Measurements from ENCODE around the gene SLC9A1.
"Not testable (repeated sequence)": the region's sequence is repeated elsewhere in the genome, so short reads cannot be mapped to it uniquely, and the experiment has no call there.

Gene SLC9A1

GRCh38 chr1:27154991-27155781 lies at the start of gene SLC9A1:
Gene SLC9A1, minus strand, starts transcription at chr1:27155125. Its CDS starts 791 bp downstream, at chr1:27154334.
- no peak for DNase-seq

- no peak for DNase-seq
Measured at GRCh38 chr1:27203946-27204345, 49.0 kb upstream of the SLC9A1 start.

GRCh38 chr1:27201295-27201694 lies 46.4 kb upstream of the SLC9A1 start:
- no peak for DNase-seq

GRCh38 chr1:27193194-27193593 lies 38.3 kb upstream of the SLC9A1 start:
- no peak for DNase-seq

- DNase-seq: no peak
Measured at GRCh38 chr1:27192039-27192529, 37.2 kb upstream of the SLC9A1 start.

- not testable (repeated sequence) for DNase-seq
Measured at GRCh38 chr1:27184665-27185064, 29.7 kb upstream of the SLC9A1 start.

GRCh38 chr1:27179979-27180378 lies 25.1 kb upstream of the SLC9A1 start:
- no peak for DNase-seq

- no peak for DNase-seq
Measured at GRCh38 chr1:27179379-27179778, 24.5 kb upstream of the SLC9A1 start.

- no peak for DNase-seq
Measured at GRCh38 chr1:27176954-27177353, 22.0 kb upstream of the SLC9A1 start.

GRCh38 chr1:27176323-27176722 lies 21.4 kb upstream of the SLC9A1 start:
- DNase-seq: no peak

GRCh38 chr1:27172992-27173391 lies 18.1 kb upstream of the SLC9A1 start:
- not testable (repeated sequence) for DNase-seq

- DNase-seq: no peak
Measured at GRCh38 chr1:27166929-27167328, 12.0 kb upstream of the SLC9A1 start.

- no peak for DNase-seq
Measured at GRCh38 chr1:27166351-27166802, 11.5 kb upstream of the SLC9A1 start.

- no peak for DNase-seq
Measured at GRCh38 chr1:27163093-27163492, 8.2 kb upstream of the SLC9A1 start.

GRCh38 chr1:27162090-27162489 lies 7.2 kb upstream of the SLC9A1 start:
- DNase-seq: no peak

- no peak for DNase-seq
Measured at GRCh38 chr1:27161594-27161993, 6.7 kb upstream of the SLC9A1 start.

- no peak for DNase-seq
Measured at GRCh38 chr1:27157194-27157593, 2.3 kb upstream of the SLC9A1 start.

GRCh38 chr1:27154469-27154990 lies 395 bp downstream of the SLC9A1 start:
- no peak for DNase-seq

- DNase-seq: no peak
Measured at GRCh38 chr1:27153927-27154358, 982 bp downstream of the SLC9A1 start.

GRCh38 chr1:27153549-27153886 lies 1.4 kb downstream of the SLC9A1 start:
- DNase-seq: no peak

- DNase-seq: no peak
Measured at GRCh38 chr1:27152829-27153548, 1.9 kb downstream of the SLC9A1 start.

- no peak for DNase-seq
Measured at GRCh38 chr1:27152004-27152828, 2.7 kb downstream of the SLC9A1 start.

- no peak for DNase-seq
Measured at GRCh38 chr1:27150641-27151040, 4.3 kb downstream of the SLC9A1 start.

Measured in cortex of kidney (tissue), 1 donor.